Dedifferentiated amniotic fluid mesenchymal stem cell (primary cell): Measurements from ENCODE around the gene ELOVL5.
A peak's percentile ranks its signal among the peaks of the same experiment; 100 is the strongest.
"Not testable (repeated sequence)": the region's sequence is repeated elsewhere in the genome, so short reads cannot be mapped to it uniquely, and the experiment has no call there.

Experiments
- DNase-seq: peaks from one replicate; pipeline ENCODE4 v3.0.0-alpha.2; 2016; ENCODE audit errors: extremely low spot score

Gene ELOVL5

GRCh38 chr6:53359095-53359842 lies 10.5 kb upstream of the ELOVL5 start:
- peak; percentile 92 for DNase-seq

- DNase-seq, result no peak
Observed at GRCh38 chr6:53358440-53359094, 9.8 kb upstream of the ELOVL5 start.

GRCh38 chr6:53357576-53358360 lies 9.0 kb upstream of the ELOVL5 start:
- DNase-seq, result no peak

DNA sequence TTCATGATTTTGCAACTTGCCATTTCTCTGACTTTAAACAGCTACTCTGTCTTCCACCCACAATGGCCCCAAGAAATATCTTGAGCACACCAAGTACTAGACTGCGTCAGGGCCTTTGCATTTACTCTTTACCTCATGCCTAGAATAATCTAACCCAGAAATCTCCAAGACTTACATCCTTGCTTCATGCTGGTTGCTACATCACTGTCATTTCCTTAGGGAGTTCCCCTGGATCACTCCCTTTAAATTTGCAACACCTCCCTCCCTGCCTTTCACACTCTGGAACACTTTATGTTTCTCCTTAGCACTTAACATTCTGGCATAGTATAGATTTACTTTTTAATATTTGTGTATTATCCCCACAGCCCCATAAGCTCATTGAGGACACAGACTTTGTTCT lies 4.9 kb upstream of the ELOVL5 start:
- DNase-seq, result no peak

GRCh38 chr6:53352360-53352759 lies 3.6 kb upstream of the ELOVL5 start:
- no peak for DNase-seq

DNA sequence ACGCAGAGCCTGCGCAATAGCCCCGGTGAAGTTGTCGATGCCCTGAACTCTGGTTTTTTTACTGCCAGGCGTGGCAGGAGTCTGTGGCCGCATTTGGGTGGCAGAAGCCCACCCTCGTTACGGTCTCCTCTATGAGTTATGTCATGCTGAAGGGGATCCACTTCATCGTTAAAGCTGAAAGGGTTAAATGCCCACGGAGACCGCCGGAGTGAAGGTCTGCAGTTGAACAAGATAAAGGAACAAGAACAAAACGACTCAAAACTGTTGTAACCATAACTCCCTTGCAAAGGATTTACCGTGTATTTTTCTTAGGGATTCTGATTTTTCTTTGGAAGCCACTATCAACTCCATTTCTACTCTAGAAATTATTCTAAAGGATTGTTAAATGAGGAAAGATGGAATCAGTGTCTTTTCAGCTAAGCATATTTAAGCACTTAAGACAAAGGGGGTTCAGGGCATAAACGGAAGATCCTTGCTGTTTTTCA lies 501 bp upstream of the ELOVL5 start:
- DNase-seq, result no peak

- DNase-seq, result peak; percentile 57
Observed at GRCh38 chr6:53347921-53348370, 804 bp downstream of the ELOVL5 start.

- DNase-seq, result peak; percentile 22
Observed at GRCh38 chr6:53347250-53347920, 1.4 kb downstream of the ELOVL5 start.

GRCh38 chr6:53346049-53346448 lies 2.7 kb downstream of the ELOVL5 start:
- not testable (repeated sequence) for DNase-seq

DNA sequence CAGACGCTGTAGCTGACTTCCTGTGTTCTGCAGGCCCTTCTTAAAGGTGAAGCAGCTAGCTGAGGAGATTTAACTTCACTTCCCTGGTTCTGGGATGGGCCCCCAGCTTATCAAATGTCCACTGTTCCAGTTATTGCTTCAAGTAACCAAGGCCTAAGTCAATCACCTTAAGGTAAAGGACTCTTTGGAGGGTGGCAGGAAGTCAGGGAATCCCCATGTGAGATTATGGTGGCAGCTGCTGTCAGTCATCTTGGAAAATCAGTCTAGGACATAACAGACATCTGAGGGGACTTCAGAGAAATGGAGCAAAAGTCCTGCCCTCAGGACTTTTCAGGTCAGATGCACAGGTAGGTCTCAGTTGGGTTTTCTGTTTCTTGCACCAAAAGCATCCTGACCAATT lies 3.8 kb downstream of the ELOVL5 start:
- DNase-seq, result no peak

DNA sequence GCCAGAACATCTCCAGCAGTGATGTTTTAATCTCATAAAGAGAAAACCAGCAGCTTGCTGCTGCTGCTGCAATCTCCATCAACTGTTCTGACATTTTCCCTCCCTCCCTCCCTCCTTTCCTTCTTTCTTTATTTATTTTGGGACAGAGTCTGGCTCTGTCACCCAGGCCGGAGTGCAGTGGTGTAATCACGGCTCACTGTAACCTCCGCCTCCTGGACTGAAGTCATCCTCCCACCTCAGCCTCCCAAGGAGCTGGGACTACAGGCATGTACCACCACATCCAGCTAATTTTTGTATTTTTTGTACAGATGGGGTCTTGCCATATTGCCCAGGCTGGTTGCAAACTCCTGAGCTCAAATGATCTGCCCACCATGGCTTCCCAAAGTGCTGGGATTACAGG lies 5.7 kb downstream of the ELOVL5 start:
- no peak for DNase-seq

DNA sequence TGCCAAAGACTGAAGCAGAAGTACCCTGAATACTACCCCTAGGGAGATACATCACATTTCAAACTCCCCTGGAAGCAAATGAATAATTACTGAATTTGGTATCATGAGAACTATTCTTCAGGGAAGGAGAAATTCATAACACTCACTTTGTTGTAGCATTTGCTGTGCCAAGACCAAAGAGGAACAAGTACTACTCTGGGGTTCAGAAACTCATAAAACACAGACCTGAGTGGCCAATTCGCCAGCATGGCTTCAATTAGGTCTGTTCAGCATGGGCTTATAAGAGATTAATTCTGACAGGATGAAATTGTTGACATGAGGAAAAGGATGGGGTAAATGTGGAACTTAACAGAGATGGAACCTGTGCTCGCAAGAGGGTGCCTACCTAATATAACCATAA lies 6.5 kb downstream of the ELOVL5 start:
- no peak for DNase-seq

DNA sequence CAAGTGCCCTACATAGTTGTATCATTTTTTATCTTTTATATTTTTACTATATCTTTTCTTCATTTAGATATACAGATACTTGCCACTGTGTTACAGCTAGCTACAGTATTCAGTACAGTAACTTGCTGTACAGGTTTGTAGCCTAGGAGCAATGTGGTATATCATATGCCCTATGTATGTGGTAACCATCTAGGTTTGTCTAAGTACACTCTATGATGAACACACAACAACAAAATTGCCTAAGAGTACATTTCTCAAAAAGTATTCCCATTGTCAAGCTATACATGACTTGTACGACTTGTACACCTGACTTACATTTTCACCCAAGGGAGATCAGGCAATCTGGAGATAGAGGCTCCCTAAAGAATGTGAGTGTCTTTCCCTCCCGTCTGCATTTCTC lies 8.2 kb downstream of the ELOVL5 start:
- no peak for DNase-seq

GRCh38 chr6:53339424-53339823 lies 9.3 kb downstream of the ELOVL5 start:
- DNase-seq, result no peak

DNA sequence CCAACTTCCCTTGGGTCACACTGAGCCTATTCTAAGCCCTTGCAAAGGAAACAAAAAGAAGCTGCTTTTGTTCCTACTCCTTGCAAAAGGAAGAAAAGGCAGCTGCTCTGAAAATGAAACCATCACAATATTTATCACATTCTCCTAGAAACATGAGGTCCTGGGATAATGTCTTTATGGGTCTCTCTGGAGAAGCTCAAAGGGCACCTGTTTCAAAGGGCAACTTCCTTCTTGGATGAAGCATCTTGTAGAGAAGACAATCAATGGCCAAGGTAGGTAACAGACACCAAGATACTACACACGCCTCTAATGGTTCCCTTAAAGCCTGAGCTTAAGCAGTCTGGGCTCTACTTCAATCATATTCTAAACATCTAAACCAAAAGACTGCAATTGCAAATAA lies 10.4 kb downstream of the ELOVL5 start:
- DNase-seq, result no peak

DNA sequence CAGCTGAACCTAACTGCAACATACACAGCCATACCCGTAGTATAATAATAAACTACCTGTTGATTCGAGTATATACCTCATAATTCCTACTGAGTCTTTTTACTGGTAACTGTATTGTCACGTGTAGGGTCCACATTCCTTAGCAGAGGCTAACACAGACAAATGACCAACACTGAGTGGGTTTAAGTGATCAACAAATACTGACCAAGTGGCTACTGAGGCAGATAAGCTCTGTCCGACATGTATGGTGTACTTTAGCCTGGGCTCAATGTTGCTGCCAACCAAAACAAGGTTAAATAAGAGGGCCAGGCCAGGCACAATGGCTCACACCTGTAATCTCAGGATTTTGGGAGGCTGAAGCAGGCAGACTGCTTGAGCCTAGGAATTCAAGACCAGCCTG lies 12.7 kb downstream of the ELOVL5 start:
- no peak for DNase-seq

DNA sequence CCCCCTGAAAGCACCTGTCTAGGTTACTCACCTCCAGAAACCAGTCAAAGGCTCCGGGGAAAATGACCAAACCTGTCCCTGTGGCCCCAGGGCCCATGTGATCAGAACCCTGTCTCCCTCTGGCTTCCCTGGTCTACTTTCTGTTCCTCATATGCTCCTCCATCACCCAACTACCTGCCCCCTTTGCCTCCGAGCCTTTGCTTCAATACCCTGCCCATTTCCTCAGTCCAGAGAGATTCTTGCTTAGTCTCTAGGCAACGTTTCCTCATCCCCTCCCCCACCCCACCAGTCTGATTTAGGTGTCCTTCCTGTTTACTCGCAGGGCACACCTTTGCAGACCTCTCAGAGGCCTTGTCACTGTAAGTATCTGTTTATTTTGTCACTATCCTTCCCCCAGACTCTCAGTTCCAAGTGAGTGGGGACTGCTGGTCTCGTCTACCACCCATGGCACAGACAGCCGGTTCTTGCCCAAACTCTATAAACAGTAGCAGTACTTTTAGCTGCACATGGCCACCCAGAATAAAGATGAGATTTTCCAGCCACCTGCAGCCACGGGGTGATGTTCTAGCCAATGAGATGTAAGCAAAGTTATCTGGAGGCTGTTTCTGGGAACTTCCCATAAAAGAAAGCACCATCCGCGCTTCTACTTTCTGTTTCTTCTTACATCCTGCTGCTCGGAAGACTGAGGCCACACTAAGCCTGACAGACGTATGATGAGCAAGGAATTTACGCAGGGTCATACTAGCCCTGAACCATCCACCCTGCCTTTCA lies 13.3 kb downstream of the ELOVL5 start:
- no peak for DNase-seq

DNA sequence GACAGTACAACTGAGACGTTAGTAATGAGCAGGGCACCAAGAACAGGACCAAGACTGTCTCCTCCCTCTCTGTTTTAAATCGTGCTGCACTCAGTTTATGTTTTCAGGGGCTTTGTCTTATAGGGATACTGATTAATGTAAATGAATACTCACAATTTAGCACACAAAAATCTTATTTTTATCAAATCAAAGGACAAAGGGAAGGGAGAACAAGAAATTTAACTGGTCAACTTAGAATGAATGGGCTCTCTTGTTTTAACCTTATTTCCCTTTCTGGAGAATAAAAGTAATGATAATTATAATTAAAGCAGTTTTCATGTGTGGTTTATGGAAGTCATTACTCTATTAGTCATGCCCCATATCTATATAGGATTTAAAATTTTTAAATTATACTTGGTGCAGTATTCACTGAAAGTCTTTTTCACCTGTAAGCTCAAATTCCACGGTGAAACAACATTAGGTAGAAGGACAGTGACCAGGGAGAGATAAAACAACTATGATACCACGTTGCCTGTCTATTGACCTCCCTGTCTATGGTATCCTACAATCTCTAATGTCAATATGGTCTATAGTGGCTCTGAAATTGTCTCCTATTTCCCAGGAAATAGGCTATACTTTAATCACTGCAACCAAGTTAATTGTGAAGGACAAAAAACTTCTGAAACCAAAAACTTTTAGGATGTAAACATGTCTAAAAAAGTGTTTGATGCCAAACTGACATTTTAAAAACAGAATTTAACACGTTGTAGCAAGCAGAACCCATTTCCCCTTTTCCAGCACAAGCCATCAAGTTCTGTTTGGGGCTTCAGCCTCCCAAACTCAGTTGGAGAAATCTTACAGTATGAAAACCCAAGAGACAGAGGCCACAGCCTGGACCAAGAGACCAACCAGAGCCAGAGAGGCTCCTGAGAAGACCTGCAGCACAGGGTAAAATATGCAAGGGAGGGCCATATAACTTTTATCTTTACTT lies 15.0 kb downstream of the ELOVL5 start:
- DNase-seq, result no peak

DNA sequence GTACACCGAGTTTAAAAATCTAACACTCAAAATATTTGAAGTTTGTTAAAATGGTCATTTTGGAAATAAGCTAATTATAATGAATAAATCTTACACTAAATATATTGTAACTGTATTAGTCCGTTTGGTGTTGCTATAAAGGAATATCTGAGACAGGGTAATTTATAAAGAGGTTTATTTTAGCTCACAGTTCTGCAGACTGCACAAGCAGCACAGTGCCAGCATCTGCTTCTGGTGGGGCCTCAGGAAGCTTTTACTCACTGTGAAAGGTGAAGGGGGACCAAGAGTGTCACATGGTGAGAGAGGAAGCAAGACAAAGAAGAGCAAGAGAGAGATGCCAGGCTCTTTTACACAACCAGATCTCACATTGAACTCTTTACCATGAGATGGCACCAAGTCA lies 17.1 kb downstream of the ELOVL5 start:
- no peak for DNase-seq

- no peak for DNase-seq
Observed at GRCh38 chr6:53330137-53330536, 18.6 kb downstream of the ELOVL5 start.
